Skin epidermis (tissue), 12 donors: Measurements from ENCODE around the gene PIEZO1.
"Not testable (repeated sequence)": the region's sequence is repeated elsewhere in the genome, so short reads cannot be mapped to it uniquely, and the experiment has no call there.

Source experiments
- H3K27ac ChIP-seq, 21 experiments: fragments of 200-600 bp; sonication (generic) in 11 of 21; one replicate each; pipeline ENCODE4 v1.5.0; 2020; ENCODE audit warnings: mild to moderate bottlenecking in 3 of 21, inconsistent platforms in 2 of 21, moderate library complexity in 2 of 21
- H3K4me3 ChIP-seq, 7 experiments: fragments of 200-600 bp; sonication (generic) in 2 of 7; one replicate each; pipeline ENCODE4 v1.5.0; 2020; ENCODE audit warnings: inconsistent platforms in 2 of 7, mild to moderate bottlenecking in 2 of 7, moderate library complexity in 1 of 7

PIEZO1 gene

GRCh38 chr16:88785106-88785924 lies at the start of gene PIEZO1:
Gene PIEZO1, minus strand, starts transcription at chr16:88785220. Its CDS starts 256 bp downstream, at chr16:88784964.
- Histone ChIP-seq H3K4me3 (peak within 1 kb of the TSS; percentile 59 to 88 (median 72)), H3K27ac (peak within 1 kb of the TSS; percentile 60 to 98 (median 96))

- H3K4me3 ChIP-seq = no peak overlapping the region
- no peak overlapping the region for H3K27ac ChIP-seq
Observed at GRCh38 chr16:88834670-88835069, 49.6 kb upstream of the PIEZO1 start.

GRCh38 chr16:88833086-88833485 lies 48.1 kb upstream of the PIEZO1 start:
- H3K4me3 ChIP-seq = no peak overlapping the region
- no peak overlapping the region for H3K27ac ChIP-seq

GRCh38 chr16:88831838-88832237 lies 46.8 kb upstream of the PIEZO1 start:
- Histone ChIP-seq H3K4me3 (no peak overlapping the region), H3K27ac (no peak overlapping the region)

GRCh38 chr16:88830783-88831182 lies 45.8 kb upstream of the PIEZO1 start:
- Histone ChIP-seq H3K4me3 (no peak overlapping the region), H3K27ac (no peak overlapping the region)

- Histone ChIP-seq H3K27ac (no peak overlapping the region), H3K4me3 (no peak overlapping the region)
Observed at GRCh38 chr16:88830258-88830657, 45.2 kb upstream of the PIEZO1 start.

- Histone ChIP-seq H3K27ac (no peak overlapping the region), H3K4me3 (no peak overlapping the region)
Observed at GRCh38 chr16:88828711-88829110, 43.7 kb upstream of the PIEZO1 start.

GRCh38 chr16:88827727-88828126 lies 42.7 kb upstream of the PIEZO1 start:
- Histone ChIP-seq H3K4me3 (no peak overlapping the region), H3K27ac (no peak overlapping the region)

GRCh38 chr16:88826070-88826840 lies 41.2 kb upstream of the PIEZO1 start:
- no peak overlapping the region for H3K4me3 ChIP-seq
- H3K27ac ChIP-seq = no peak overlapping the region

GRCh38 chr16:88825146-88825545 lies 40.1 kb upstream of the PIEZO1 start:
- H3K27ac ChIP-seq = no peak overlapping the region

GRCh38 chr16:88824256-88825077 lies 39.4 kb upstream of the PIEZO1 start:
- no peak overlapping the region for H3K27ac ChIP-seq

More at GRCh38 chr16:88825146-88825545, 40.1 kb upstream of the PIEZO1 start:
- no peak overlapping the region for H3K4me3 ChIP-seq

GRCh38 chr16:88823646-88824045 lies 38.6 kb upstream of the PIEZO1 start:
- not testable (repeated sequence) for H3K4me3 ChIP-seq, H3K27ac ChIP-seq

More at GRCh38 chr16:88824256-88825077, 39.4 kb upstream of the PIEZO1 start:
- H3K4me3 ChIP-seq = no peak overlapping the region

- no peak overlapping the region for H3K4me3 ChIP-seq
Observed at GRCh38 chr16:88822281-88823040, 37.4 kb upstream of the PIEZO1 start.

GRCh38 chr16:88821168-88821850 lies 36.3 kb upstream of the PIEZO1 start:
- no peak overlapping the region for H3K27ac ChIP-seq
- no peak overlapping the region for H3K4me3 ChIP-seq

More at GRCh38 chr16:88822281-88823040, 37.4 kb upstream of the PIEZO1 start:
- no peak overlapping the region for H3K27ac ChIP-seq

GRCh38 chr16:88820385-88821025 lies 35.5 kb upstream of the PIEZO1 start:
- H3K4me3 ChIP-seq = no peak overlapping the region

GRCh38 chr16:88819126-88819525 lies 34.1 kb upstream of the PIEZO1 start:
- no peak overlapping the region for H3K4me3 ChIP-seq
- H3K27ac ChIP-seq = no peak overlapping the region

More at GRCh38 chr16:88820385-88821025, 35.5 kb upstream of the PIEZO1 start:
- H3K27ac ChIP-seq = no peak overlapping the region

- H3K27ac ChIP-seq = no peak overlapping the region
- no peak overlapping the region for H3K4me3 ChIP-seq
Observed at GRCh38 chr16:88818575-88818874, 33.5 kb upstream of the PIEZO1 start.

- H3K27ac ChIP-seq = no peak overlapping the region
- no peak overlapping the region for H3K4me3 ChIP-seq
Observed at GRCh38 chr16:88817785-88818574, 33.0 kb upstream of the PIEZO1 start.
